Epithelial cell of proximal tubule (primary cell): ENCODE data around the gene PPP1R14C. TPM values are rescaled to one million over a fixed set of nuclear protein-coding genes. Genes with fewer than 3 reads are reported as not detected.

Experiments
- DNase-seq: peaks from one replicate; pipeline ENCODE4 v3.0.0-alpha.2; 2011; ENCODE audit warnings: low read depth
- H3K4me3 ChIP-seq: 2 replicates; pipeline ENCODE4 v1.5.1; 2011; ENCODE audit warnings: low read depth, mild to moderate bottlenecking, low read length
- total RNA-seq: library from RNA; depleted of rRNA; stranded (reverse); fragments of >200 nt; gene quantifications from 2 replicates; pipeline ENCODE4 v1.2.3, GENCODE V29; 2015
- TF ChIP-seq, protein P1 (sequence below): conservative IDR thresholded peaks from 2 replicates; pipeline ENCODE4 v1.5.1; 2012; ENCODE audit warnings: low read depth, mild to moderate bottlenecking, low read length

The PPP1R14C gene
- total RNA-seq, 1 donor from 2014 or later = 27.0 TPM

DNA sequence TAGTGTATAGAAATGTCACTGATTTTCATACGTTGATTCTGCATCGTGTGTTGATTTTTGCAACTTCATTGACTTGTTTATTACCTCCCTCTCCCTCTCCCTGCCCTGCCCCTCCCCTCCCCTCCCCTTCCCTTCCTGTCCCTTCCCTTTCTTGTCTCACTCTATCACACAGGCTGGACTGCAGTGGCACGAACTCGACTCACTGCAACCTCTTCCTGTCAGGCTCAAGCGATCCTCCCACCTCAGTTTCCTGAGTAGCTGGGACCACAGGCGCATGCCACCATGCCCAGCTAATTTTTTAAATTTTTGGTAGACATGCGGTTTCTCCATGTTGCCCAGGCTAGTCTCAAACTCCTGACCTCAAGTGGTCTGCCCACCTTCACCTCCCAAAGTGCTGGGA is 19.2 kb upstream of the PPP1R14C start:
- H3K4me3 ChIP-seq = no peak overlapping the region
- no peak for DNase-seq
- TF ChIP-seq, protein P1, sequence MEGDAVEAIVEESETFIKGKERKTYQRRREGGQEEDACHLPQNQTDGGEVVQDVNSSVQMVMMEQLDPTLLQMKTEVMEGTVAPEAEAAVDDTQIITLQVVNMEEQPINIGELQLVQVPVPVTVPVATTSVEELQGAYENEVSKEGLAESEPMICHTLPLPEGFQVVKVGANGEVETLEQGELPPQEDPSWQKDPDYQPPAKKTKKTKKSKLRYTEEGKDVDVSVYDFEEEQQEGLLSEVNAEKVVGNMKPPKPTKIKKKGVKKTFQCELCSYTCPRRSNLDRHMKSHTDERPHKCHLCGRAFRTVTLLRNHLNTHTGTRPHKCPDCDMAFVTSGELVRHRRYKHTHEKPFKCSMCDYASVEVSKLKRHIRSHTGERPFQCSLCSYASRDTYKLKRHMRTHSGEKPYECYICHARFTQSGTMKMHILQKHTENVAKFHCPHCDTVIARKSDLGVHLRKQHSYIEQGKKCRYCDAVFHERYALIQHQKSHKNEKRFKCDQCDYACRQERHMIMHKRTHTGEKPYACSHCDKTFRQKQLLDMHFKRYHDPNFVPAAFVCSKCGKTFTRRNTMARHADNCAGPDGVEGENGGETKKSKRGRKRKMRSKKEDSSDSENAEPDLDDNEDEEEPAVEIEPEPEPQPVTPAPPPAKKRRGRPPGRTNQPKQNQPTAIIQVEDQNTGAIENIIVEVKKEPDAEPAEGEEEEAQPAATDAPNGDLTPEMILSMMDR = no peak

DNA sequence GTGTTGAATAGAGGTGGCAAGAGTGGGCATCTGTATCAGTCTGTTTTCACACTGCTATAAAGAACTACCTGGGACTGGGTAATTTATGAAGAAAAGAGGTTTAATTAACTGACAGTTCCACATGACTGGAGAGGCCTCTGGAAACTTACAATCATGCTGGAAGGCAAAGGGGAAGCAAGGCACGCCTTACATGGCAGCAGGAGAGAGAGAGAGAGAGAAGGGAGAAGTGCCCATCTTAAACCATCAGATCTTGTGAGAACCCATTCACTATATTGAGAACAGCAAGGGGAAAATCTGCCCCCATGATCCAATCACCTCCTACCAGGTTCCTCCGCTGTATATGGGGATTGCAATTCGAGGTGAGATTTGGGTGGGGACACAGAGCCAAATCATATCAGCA is 18.6 kb upstream of the PPP1R14C start:
- H3K4me3 ChIP-seq = no peak overlapping the region
- DNase-seq = no peak
- TF ChIP-seq, protein P1 = no peak

DNA sequence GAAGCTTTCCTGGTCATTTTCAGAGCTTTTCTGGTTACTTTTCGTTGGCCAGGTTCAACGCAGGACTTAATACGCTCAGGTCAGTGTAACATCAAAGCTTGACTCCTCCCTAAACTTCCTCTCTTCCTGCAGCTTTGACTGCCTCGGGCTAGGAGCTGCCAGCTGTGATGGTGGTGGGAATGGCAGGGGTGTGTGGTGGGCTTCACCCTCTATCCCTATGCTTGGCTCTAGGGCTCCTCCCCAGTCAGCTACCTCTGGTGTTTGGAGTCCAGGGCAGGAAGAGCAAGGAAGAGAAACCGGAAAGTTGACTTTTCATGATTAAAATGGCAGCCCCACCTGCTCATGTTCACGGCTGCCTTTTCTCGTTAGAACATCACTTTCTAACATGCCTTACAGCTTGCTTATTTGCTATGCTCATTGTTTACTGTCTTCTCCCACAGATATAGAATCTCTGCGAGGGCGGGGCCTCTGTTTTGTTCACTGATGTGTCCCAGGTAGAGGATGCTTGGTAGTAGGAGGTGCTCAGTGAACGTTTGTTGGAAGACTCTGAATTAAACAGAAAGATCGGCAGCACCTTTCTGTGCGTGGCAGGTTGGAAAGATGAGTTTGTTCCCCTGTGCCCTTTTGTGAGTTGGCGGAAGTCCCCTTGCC is 16.1 kb upstream of the PPP1R14C start:
- H3K4me3 ChIP-seq = no peak overlapping the region
- TF ChIP-seq, protein P1 = no peak
- no peak for DNase-seq

DNA sequence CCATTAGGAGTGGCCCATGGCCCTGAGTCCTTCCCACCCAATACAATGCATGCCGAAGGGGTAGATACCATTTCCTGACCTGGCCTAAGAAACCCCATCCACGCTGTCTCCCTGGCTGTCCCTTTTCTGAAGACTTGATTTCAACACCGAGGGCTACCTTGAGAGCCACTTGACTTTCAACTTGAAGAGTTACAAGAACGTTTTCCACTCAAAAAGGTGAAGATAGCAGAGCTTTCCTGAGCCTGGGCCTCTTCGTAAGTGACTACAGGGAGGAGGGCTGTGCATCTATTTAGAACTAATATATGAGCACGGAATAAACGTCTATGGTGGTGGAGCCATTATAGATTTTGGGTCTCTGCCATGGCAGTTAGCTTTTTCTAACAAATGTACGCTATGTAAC is 14.4 kb upstream of the PPP1R14C start:
- H3K4me3 ChIP-seq = no peak overlapping the region
- TF ChIP-seq, protein P1 = no peak
- no peak for DNase-seq

DNA sequence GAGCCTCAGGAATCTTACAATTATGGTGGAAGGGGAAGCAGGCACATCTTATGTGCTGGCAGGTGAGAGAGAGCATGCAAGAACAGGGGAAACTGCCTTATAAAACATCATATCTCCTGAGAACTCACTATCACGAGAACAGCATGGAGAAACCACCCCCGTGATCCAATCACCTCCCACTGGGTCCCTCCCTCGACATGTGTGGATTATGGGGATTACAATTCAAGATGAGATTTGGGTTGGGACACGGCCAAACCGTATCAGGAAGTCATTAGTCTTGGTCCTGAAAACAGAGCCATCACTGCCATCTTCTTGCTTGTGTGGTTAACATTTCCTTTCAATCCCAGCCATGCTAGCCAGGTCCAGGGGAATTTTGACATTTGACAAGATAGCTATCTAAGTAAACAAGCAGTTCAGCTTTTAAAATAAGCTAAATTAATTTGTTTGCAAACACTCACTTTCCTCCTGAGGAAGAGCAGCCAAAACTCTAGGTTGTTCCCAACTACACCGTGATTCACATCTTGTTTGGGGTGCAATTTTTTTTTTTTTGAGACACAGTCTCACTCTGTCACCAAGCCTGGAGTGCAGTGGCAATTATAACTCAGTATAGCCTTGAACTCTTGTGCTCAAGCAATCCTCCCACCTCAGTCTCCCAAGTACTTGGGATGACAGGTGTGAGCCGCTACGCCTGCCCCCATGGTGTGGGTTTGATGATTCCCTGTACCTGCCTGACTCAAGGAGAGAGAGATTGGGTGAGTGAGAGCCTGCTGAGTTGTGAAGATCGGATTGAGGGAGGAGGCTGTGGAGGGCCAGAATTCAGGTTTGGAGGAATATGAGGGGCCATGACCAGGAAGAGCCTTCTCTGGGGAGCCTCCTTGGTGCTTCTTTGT is 13.0 kb upstream of the PPP1R14C start:
- H3K4me3 ChIP-seq = no peak overlapping the region
- TF ChIP-seq, protein P1 = no peak
- DNase-seq = no peak

DNA sequence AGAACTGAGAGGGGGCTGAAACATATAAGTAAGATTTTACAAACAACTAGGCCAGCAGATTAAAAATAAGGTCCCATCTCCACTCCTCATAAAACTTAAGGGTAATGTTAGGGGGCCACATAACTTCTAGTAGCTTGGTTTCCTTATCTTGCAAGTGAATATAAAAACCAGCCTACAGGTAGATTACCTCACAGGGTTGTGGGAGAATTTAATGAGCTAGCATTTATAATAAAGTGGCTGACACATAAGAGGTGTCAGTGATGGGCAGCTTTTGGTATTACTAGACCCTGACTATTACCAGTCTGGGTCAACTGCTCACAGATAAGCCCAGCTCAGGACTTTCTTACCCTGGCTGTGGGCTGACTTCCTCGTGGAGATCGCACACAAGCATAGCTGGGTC is 9.2 kb upstream of the PPP1R14C start:
- H3K4me3 ChIP-seq = no peak overlapping the region
- no peak for DNase-seq
- TF ChIP-seq, protein P1 = no peak
